Common myeloid progenitor, CD34-positive (primary cell): Measurements from ENCODE around the gene MASP1.
"Not testable (repeated sequence)": the region's sequence is repeated elsewhere in the genome, so short reads cannot be mapped to it uniquely, and the experiment has no call there.

Source experiments
- CTCF ChIA-PET: fragments of 350-600 bp; sonication (Branson Sonifier 250); formaldehyde crosslinking; loops from one replicate; lab custom pipeline; 2021; ENCODE audit warnings: antibody characterized with exemption; lab: Charles Lee
- POLR2A ChIA-PET: fragments of 350-600 bp; sonication (Branson Sonifier 250); formaldehyde crosslinking; loops from one replicate; lab custom pipeline; 2021; ENCODE audit warnings: antibody characterized with exemption; lab: Charles Lee
- DNase-seq, 3 donors: peaks; one replicate each; pipeline versions ENCODE4 v3.0.0 to v3.0.0-alpha.2; 2013
- H3K27ac ChIP-seq, 2 experiments: 1 replicate in 1 of 2; 2 replicates in 1 of 2; pipeline ENCODE4 v1.7.0; 2013; ENCODE audit warnings: inconsistent platforms in 2 of 2, low read length in 2 of 2, mild to moderate bottlenecking in 2 of 2, low read depth in 1 of 2, moderate library complexity in 1 of 2; ENCODE audit not compliant: severe bottlenecking in 2 of 2, insufficient read depth in 1 of 2, poor library complexity in 1 of 2
- H3K27me3 ChIP-seq, 5 experiments: replicated peaks in 2 of 5; 1 replicate in 3 of 5; 2 replicates in 2 of 5; pipeline versions ENCODE4 v1.6.1 to v1.7.0; 2013; ENCODE audit warnings: low read length in 4 of 5, mild to moderate bottlenecking in 2 of 5, moderate library complexity in 2 of 5, inconsistent platforms in 1 of 5; ENCODE audit not compliant: insufficient read depth in 5 of 5, control insufficient read depth in 4 of 5
- H3K36me3 ChIP-seq, 4 experiments: 1 replicate in 2 of 4; 2 replicates in 2 of 4; pipeline versions ENCODE4 v1.6.1 to v1.7.0; 2013; ENCODE audit warnings: low read length in 3 of 4, control low read depth in 1 of 4, mild to moderate bottlenecking in 1 of 4; ENCODE audit not compliant: control insufficient read depth in 4 of 4, insufficient read depth in 4 of 4
- H3K4me1 ChIP-seq, 4 experiments: 1 replicate in 3 of 4; 2 replicates in 1 of 4; pipeline versions ENCODE4 v1.6.1 to v1.7.1; 2013; ENCODE audit warnings: low read length in 3 of 4, mild to moderate bottlenecking in 3 of 4, control low read depth in 1 of 4, inconsistent platforms in 1 of 4, moderate library complexity in 1 of 4; ENCODE audit not compliant: control insufficient read depth in 4 of 4, insufficient read depth in 4 of 4; ENCODE audit errors: control extremely low read depth in 1 of 4
- H3K4me3 ChIP-seq, 7 experiments: 1 replicate in 4 of 7; 2 replicates in 3 of 7; pipeline versions ENCODE4 v1.5.1 to v1.7.0; 2013; ENCODE audit warnings: mild to moderate bottlenecking in 7 of 7, low read length in 6 of 7, moderate library complexity in 6 of 7, inconsistent platforms in 2 of 7, low read depth in 2 of 7, control low read depth in 1 of 7; ENCODE audit not compliant: insufficient read depth in 4 of 7, control insufficient read depth in 1 of 7; ENCODE audit errors: extremely low read depth in 1 of 7
- H3K9me3 ChIP-seq, 5 experiments: 1 replicate in 4 of 5; 2 replicates in 1 of 5; pipeline versions ENCODE4 v1.6.1 to v1.7.1; 2013; ENCODE audit warnings: low read length in 4 of 5, mild to moderate bottlenecking in 2 of 5, inconsistent platforms in 1 of 5, low read depth in 1 of 5, moderate library complexity in 1 of 5; ENCODE audit not compliant: control insufficient read depth in 4 of 5, insufficient read depth in 2 of 5; ENCODE audit errors: control extremely low read depth in 1 of 5
- WGBS: methylation state at CpG from one replicate; pipeline ENCODE4 v1.1.5; 2013; ENCODE audit not compliant: insufficient coverage; 5-methylcytosine and 5-hydroxymethylcytosine counted together

MASP1 gene

GRCh38 chr3:187243933-187244524 lies 47.5 kb downstream of the MASP1 start:
- WGBS, result 92% methylated on average over 2 of the region's 2 CpGs
- no peak overlapping the region for H3K27ac ChIP-seq
- POLR2A ChIA-PET, result no interaction called here
- H3K9me3 ChIP-seq, result peaks cover 0 to 3% (median 0%) of the 10 kb centered on the region in 5 experiments
- H3K4me1 ChIP-seq, result no peaks in the 10 kb centered on the region
- CTCF ChIA-PET, result interaction anchor here (0.8 kb wide), 1 partner anchor 75 kb away, joined by 3 read pairs; no protein-coding TSS in a partner anchor
- H3K36me3 ChIP-seq, result no peaks in the 10 kb centered on the region
- no peak overlapping the region for H3K4me3 ChIP-seq
- DNase-seq, result no peak
- no peaks in the 10 kb centered on the region for H3K27me3 ChIP-seq

- Histone ChIP-seq H3K4me1 (no peaks in the 10 kb centered on the region), H3K27me3 (no peaks in the 10 kb centered on the region), H3K27ac (no peak overlapping the region), H3K9me3 (peaks cover 0 to 3% (median 0%) of the 10 kb centered on the region in 5 experiments), H3K36me3 (no peaks in the 10 kb centered on the region), H3K4me3 (no peak overlapping the region)
- ChIA-PET POLR2A (no interaction called here), CTCF (interaction anchor here (0.6 to 2.3 kb wide), 2 partner anchors 22 to 52 kb away, joined by 3 to 6 read pairs; no protein-coding TSS in a partner anchor)
- 100% methylated on average over 2 of the region's 4 CpGs for WGBS
- no peak for DNase-seq
Measured at GRCh38 chr3:187242900-187243299, 48.6 kb downstream of the MASP1 start.

- no peak overlapping the region for H3K27ac ChIP-seq
- H3K36me3 ChIP-seq, result no peaks in the 10 kb centered on the region
- 92% methylated on average over 3 of the region's 5 CpGs for whole genome bisulfite sequencing
- ChIA-PET POLR2A (no interaction called here), CTCF (interaction anchor here (1.5 to 2.3 kb wide), 2 partner anchors 22 to 77 kb away, joined by 3 to 6 read pairs; no protein-coding TSS in a partner anchor)
- no peak for DNase-seq
- H3K4me3 ChIP-seq, result no peak overlapping the region
- H3K4me1 ChIP-seq, result no peaks in the 10 kb centered on the region
- H3K27me3 ChIP-seq, result no peaks in the 10 kb centered on the region
- peaks cover 0 to 3% (median 0%) of the 10 kb centered on the region in 5 experiments for H3K9me3 ChIP-seq
Measured at GRCh38 chr3:187242435-187242834, 49.1 kb downstream of the MASP1 start.

DNA sequence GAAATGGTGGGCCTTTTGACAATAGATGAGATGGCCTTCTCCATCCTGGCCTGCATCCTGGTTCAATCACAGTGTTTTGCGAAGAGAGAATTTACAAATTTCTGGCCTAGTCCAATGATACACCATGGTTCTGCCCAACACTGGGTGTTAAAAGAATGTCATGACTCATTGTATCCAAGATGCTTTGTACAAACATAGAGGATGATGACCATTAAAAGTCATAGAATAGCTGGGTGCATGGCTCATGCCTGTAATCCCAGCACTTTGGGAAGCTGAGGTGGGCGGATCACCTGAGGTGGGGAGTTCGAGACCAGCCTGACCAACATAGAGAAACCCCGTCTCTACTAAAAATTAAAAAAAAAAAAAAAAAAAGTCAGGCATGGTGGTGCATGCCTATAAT lies 52.7 kb downstream of the MASP1 start:
- H3K27ac ChIP-seq, DNase-seq, H3K4me1 ChIP-seq, H3K27me3 ChIP-seq, POLR2A ChIA-PET, H3K9me3 ChIP-seq, H3K36me3 ChIP-seq, H3K4me3 ChIP-seq: not testable (repeated sequence)
- WGBS, result 91% methylated on average over 1 of the region's 4 CpGs
- CTCF ChIA-PET, result interaction anchor here (1.2 kb wide), 1 partner anchor 79 kb away, joined by 4 read pairs; no protein-coding TSS in a partner anchor

GRCh38 chr3:187238239-187238638 lies 53.3 kb downstream of the MASP1 start:
- H3K9me3 ChIP-seq, result peaks cover 0 to 3% (median 0%) of the 10 kb centered on the region in 5 experiments
- CTCF ChIA-PET, result interaction anchor here (1.2 kb wide), 1 partner anchor 80 kb away, joined by 4 read pairs; no protein-coding TSS in a partner anchor
- WGBS, result 100% methylated on average over 1 of the region's 1 CpG
- H3K36me3 ChIP-seq, result no peaks in the 10 kb centered on the region
- no peak overlapping the region for H3K27ac ChIP-seq
- no peaks in the 10 kb centered on the region for H3K27me3 ChIP-seq
- H3K4me3 ChIP-seq, result no peak overlapping the region
- POLR2A ChIA-PET, result no interaction called here
- no peaks in the 10 kb centered on the region for H3K4me1 ChIP-seq
- DNase-seq, result no peak

DNA sequence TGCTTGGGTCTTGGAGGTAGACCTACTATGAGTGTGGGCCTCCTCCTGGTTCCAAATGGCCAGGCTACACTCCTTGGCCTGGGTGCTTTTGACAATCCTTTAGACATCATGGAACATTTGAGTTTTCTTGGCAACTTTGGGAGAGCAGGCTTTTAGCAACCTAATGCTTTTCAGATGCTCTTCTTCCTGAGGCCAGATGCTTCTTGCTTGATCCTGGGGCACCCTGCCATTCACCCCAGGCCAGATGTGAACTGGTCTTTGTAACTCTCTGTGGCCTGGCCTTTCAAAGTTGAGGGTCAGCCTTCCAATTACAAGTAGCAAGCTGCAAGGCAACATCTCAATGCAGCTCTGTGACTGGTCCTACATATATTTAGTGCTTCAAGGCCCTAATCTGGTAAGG lies 53.8 kb downstream of the MASP1 start:
- Histone ChIP-seq H3K27me3 (no peaks in the 10 kb centered on the region), H3K9me3 (peaks cover 0 to 3% (median 0%) of the 10 kb centered on the region in 5 experiments), H3K36me3 (no peaks in the 10 kb centered on the region), H3K4me3 (no peak overlapping the region), H3K27ac (no peak overlapping the region), H3K4me1 (no peaks in the 10 kb centered on the region)
- ChIA-PET CTCF (no interaction called here), POLR2A (no interaction called here)
- no peak for DNase-seq

GRCh38 chr3:187236962-187237361 lies 54.6 kb downstream of the MASP1 start:
- Histone ChIP-seq H3K9me3 (peaks cover 0 to 3% (median 0%) of the 10 kb centered on the region in 5 experiments), H3K27me3 (no peaks in the 10 kb centered on the region), H3K4me3 (no peak overlapping the region), H3K4me1 (no peaks in the 10 kb centered on the region), H3K27ac (no peak overlapping the region), H3K36me3 (no peaks in the 10 kb centered on the region)
- ChIA-PET POLR2A (no interaction called here), CTCF (no interaction called here)
- DNase-seq, result no peak
- 100% methylated on average over 1 of the region's 1 CpG for WGBS
